ENCODE results near the gene PSEN1.
"Not testable (repeated sequence)": the region's sequence is repeated elsewhere in the genome, so short reads cannot be mapped to it uniquely, and the experiment has no call there.

Gene PSEN1

DNA sequence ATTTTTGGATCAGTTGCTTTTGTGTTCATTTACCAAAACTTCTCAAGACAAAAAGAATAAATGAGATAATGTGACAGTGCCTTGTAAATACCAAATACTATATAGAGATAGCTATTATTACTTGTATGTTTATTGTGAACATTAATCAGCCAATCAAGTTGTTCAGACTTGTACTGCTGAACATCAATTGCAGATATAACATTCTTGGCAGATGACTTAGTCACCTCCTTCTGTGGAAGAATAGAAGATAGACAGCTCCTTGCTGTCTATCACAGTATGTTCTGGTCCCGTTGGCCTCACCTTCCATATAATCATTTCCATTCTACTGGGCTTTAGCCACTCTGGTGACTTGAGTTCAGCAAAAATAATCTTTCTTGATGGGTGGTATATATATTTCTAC is 30.1 kb downstream of the PSEN1 start:
- peaks cover 16% of the 10 kb centered on the region for H3K4me1 ChIP-seq (ENCODE audit: control insufficient read depth, insufficient read depth, low read length)
- H3K36me3 ChIP-seq (ENCODE audit: control insufficient read depth, insufficient read depth, low read length), result peaks cover 42% of the 10 kb centered on the region
- H3K4me3 ChIP-seq (ENCODE audit: low read depth, low read length), result no peak overlapping the region
- no peak overlapping the region for H3K9ac ChIP-seq (ENCODE audit: low read depth, low read length)
- H3K9me3 ChIP-seq (ENCODE audit: control insufficient read depth, insufficient read depth, low read length), result no peaks in the 10 kb centered on the region
- no peak overlapping the region for H3K27ac ChIP-seq (ENCODE audit: low read depth, low read length)
- H3K27me3 ChIP-seq (ENCODE audit: control insufficient read depth, insufficient read depth, low read length), result no peaks in the 10 kb centered on the region

DNA sequence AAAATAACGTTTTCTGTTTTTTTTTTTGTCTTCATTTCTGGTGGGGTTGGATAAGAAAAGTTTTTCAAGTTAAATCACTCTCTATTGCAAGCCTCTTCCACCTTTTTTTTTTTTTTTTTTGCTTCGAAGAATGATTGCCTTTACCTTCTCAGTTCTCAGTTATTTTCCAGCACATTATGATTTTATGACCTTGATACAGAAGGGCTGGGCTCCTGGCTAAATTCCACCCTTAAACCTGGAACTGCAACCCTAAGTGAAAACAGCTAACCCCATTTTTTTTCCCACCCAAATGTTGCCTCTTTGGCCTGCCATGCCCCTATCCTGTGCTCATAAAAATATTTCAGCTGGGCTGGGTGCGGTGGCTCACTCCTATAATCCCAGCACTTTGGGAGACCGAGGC is 31.4 kb downstream of the PSEN1 start:
- Histone ChIP-seq H3K4me3 (ENCODE audit: low read depth, low read length) (no peak overlapping the region), H3K4me1 (ENCODE audit: control insufficient read depth, insufficient read depth, low read length) (peaks cover 16% of the 10 kb centered on the region), H3K9ac (ENCODE audit: low read depth, low read length) (no peak overlapping the region), H3K27me3 (ENCODE audit: control insufficient read depth, insufficient read depth, low read length) (no peaks in the 10 kb centered on the region), H3K27ac (ENCODE audit: low read depth, low read length) (no peak overlapping the region), H3K36me3 (ENCODE audit: control insufficient read depth, insufficient read depth, low read length) (peaks cover 52% of the 10 kb centered on the region), H3K9me3 (ENCODE audit: control insufficient read depth, insufficient read depth, low read length) (no peaks in the 10 kb centered on the region)

DNA sequence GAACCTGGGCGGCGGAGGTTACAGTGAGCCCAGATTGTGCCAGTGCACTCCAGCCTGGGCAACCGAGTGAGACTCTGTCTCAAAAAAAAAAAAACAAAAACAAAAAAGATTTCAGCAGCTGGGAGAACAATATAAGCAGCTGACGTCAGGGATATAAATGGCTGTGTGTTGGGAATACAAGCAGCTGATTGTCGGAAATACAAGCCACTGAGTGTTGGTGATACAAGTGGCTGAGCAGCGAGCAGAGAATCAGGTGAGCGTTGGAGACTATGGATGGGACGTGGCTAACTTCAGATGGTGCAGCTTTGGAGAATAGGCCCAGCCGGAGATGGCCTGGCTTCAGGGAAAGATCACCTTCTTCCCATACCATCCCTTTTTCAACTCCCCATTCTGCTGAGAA is 32.0 kb downstream of the PSEN1 start:
- no peak overlapping the region for H3K27ac ChIP-seq (ENCODE audit: low read depth, low read length)
- peaks cover 16% of the 10 kb centered on the region for H3K4me1 ChIP-seq (ENCODE audit: control insufficient read depth, insufficient read depth, low read length)
- H3K27me3 ChIP-seq (ENCODE audit: control insufficient read depth, insufficient read depth, low read length), result no peaks in the 10 kb centered on the region
- H3K9ac ChIP-seq (ENCODE audit: low read depth, low read length), result no peak overlapping the region
- H3K9me3 ChIP-seq (ENCODE audit: control insufficient read depth, insufficient read depth, low read length), result no peaks in the 10 kb centered on the region
- H3K36me3 ChIP-seq (ENCODE audit: control insufficient read depth, insufficient read depth, low read length), result peaks cover 54% of the 10 kb centered on the region
- no peak overlapping the region for H3K4me3 ChIP-seq (ENCODE audit: low read depth, low read length)

DNA sequence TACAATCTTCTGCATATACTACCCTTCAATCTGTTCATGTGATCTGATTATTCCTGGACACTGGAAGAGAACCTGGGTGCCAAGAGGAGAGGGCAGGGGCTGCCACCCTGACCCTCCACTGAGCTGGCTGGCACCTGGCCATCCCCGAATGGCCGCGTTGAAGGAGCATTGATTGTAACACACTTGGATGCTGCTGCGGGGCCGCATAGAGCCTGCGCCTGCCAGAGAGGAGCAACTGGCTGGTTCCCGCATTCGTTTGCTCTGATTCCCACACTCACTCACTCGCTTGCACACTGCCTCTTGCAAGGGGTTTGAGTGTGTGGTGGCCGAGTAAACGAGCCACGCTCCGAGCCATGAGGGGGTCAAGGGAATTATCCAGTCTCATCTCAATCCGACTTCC is 32.4 kb downstream of the PSEN1 start:
- H3K27ac ChIP-seq (ENCODE audit: low read depth, low read length), result no peak overlapping the region
- no peak overlapping the region for H3K4me3 ChIP-seq (ENCODE audit: low read depth, low read length)
- peaks cover 54% of the 10 kb centered on the region for H3K36me3 ChIP-seq (ENCODE audit: control insufficient read depth, insufficient read depth, low read length)
- no peaks in the 10 kb centered on the region for H3K9me3 ChIP-seq (ENCODE audit: control insufficient read depth, insufficient read depth, low read length)
- peaks cover 16% of the 10 kb centered on the region for H3K4me1 ChIP-seq (ENCODE audit: control insufficient read depth, insufficient read depth, low read length)
- H3K27me3 ChIP-seq (ENCODE audit: control insufficient read depth, insufficient read depth, low read length), result no peaks in the 10 kb centered on the region
- no peak overlapping the region for H3K9ac ChIP-seq (ENCODE audit: low read depth, low read length)

DNA sequence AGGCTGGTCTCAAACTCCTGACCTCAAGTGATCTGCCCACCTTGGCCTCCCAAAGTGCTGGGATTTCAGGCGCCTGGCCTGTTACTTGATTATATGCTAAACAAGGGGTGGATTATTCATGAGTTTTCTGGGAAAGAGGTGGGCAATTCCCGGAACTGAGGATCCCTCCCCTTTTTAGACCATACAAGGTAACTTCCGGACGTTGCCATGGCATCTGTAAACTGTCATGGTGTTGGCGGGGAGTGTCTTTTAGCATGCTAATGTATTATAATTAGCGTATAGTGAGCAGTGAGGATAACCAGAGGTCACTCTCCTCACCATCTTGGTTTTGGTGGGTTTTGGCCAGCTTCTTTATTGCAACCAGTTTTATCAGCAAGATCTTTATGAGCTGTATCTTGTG is 33.5 kb downstream of the PSEN1 start:
- H3K27me3 ChIP-seq (ENCODE audit: control insufficient read depth, insufficient read depth, low read length); H3K9me3 ChIP-seq (ENCODE audit: control insufficient read depth, insufficient read depth, low read length); H3K4me3 ChIP-seq (ENCODE audit: low read depth, low read length); H3K9ac ChIP-seq (ENCODE audit: low read depth, low read length): not testable (repeated sequence)
- Histone ChIP-seq H3K27ac (ENCODE audit: low read depth, low read length) (peak overlapping the region; percentile 3), H3K4me1 (ENCODE audit: control insufficient read depth, insufficient read depth, low read length) (peaks cover 16% of the 10 kb centered on the region), H3K36me3 (ENCODE audit: control insufficient read depth, insufficient read depth, low read length) (peaks cover 59% of the 10 kb centered on the region)

DNA sequence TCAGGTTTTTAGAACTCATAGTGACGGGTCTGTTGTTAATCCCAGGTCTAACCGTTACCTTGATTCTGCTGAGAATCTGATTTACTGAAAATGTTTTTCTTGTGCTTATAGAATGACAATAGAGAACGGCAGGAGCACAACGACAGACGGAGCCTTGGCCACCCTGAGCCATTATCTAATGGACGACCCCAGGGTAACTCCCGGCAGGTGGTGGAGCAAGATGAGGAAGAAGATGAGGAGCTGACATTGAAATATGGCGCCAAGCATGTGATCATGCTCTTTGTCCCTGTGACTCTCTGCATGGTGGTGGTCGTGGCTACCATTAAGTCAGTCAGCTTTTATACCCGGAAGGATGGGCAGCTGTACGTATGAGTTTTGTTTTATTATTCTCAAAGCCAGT is 34.4 kb downstream of the PSEN1 start:
- Histone ChIP-seq H3K9me3 (ENCODE audit: control insufficient read depth, insufficient read depth, low read length) (no peaks in the 10 kb centered on the region), H3K4me1 (ENCODE audit: control insufficient read depth, insufficient read depth, low read length) (peaks cover 16% of the 10 kb centered on the region), H3K36me3 (ENCODE audit: control insufficient read depth, insufficient read depth, low read length) (peaks cover 63% of the 10 kb centered on the region), H3K4me3 (ENCODE audit: low read depth, low read length) (no peak overlapping the region; the same call in 1 of the 2 replicates), H3K27me3 (ENCODE audit: control insufficient read depth, insufficient read depth, low read length) (no peaks in the 10 kb centered on the region), H3K9ac (ENCODE audit: low read depth, low read length) (no peak overlapping the region), H3K27ac (ENCODE audit: low read depth, low read length) (no peak overlapping the region)

DNA sequence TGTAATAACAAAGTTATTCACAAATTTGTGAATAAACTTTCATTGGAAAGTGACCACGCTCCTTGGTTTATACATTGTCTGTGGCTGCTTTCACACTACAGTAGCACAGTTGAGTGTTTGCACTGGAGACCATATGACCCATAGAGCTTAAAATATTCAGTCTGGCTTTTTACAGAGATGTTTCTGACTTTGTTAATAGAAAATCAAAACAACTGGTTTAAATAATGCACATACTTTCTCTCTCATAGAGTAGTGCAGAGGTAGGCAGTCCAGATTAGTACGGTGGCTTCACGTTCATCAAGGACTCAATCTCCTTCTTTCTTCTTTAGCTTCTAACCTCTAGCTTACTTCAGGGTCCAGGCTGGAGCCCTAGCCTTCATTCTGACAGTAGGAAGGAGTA is 36.2 kb downstream of the PSEN1 start:
- Histone ChIP-seq H3K36me3 (ENCODE audit: control insufficient read depth, insufficient read depth, low read length) (peaks cover 74% of the 10 kb centered on the region), H3K27me3 (ENCODE audit: control insufficient read depth, insufficient read depth, low read length) (no peaks in the 10 kb centered on the region), H3K9ac (ENCODE audit: low read depth, low read length) (no peak overlapping the region), H3K27ac (ENCODE audit: low read depth, low read length) (no peak overlapping the region), H3K4me1 (ENCODE audit: control insufficient read depth, insufficient read depth, low read length) (peaks cover 16% of the 10 kb centered on the region), H3K4me3 (ENCODE audit: low read depth, low read length) (no peak overlapping the region), H3K9me3 (ENCODE audit: control insufficient read depth, insufficient read depth, low read length) (no peaks in the 10 kb centered on the region)

DNA sequence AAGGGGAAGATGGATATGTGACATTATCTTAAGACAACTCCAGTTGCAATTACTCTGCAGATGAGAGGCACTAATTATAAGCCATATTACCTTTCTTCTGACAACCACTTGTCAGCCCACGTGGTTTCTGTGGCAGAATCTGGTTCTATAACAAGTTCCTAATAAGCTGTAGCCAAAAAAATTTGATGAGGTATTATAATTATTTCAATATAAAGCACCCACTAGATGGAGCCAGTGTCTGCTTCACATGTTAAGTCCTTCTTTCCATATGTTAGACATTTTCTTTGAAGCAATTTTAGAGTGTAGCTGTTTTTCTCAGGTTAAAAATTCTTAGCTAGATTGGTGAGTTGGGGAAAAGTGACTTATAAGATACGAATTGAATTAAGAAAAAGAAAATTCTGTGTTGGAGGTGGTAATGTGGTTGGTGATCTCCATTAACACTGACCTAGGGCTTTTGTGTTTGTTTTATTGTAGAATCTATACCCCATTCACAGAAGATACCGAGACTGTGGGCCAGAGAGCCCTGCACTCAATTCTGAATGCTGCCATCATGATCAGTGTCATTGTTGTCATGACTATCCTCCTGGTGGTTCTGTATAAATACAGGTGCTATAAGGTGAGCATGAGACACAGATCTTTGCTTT is 36.9 kb downstream of the PSEN1 start:
- Histone ChIP-seq H3K36me3 (ENCODE audit: control insufficient read depth, insufficient read depth, low read length) (peaks cover 77% of the 10 kb centered on the region), H3K27ac (ENCODE audit: low read depth, low read length) (no peak overlapping the region), H3K27me3 (ENCODE audit: control insufficient read depth, insufficient read depth, low read length) (no peaks in the 10 kb centered on the region), H3K9ac (ENCODE audit: low read depth, low read length) (no peak overlapping the region), H3K4me1 (ENCODE audit: control insufficient read depth, insufficient read depth, low read length) (peaks cover 16% of the 10 kb centered on the region), H3K9me3 (ENCODE audit: control insufficient read depth, insufficient read depth, low read length) (no peaks in the 10 kb centered on the region), H3K4me3 (ENCODE audit: low read depth, low read length) (no peak overlapping the region)

DNA sequence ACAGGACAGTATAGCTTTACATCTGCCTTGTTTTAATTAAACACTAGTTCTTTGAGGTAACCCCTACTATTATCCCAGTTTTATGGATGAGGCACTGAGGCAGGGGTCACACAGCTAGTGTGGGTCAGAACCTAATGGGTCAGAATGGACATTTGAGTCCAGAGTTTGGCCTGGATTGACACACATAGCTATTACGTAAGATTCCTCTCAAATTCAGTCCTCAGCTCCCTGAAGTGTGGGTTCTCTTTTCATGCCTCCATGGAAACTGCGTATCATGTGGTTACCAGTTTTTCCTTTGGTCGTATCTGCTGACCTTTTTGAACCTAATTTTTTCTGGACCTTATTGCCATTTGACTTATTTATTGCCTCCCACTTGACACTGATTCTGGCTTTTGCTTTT is 40.4 kb downstream of the PSEN1 start:
- H3K36me3 ChIP-seq (ENCODE audit: control insufficient read depth, insufficient read depth, low read length), result peaks cover 70% of the 10 kb centered on the region
- H3K9me3 ChIP-seq (ENCODE audit: control insufficient read depth, insufficient read depth, low read length), result no peaks in the 10 kb centered on the region
- H3K27ac ChIP-seq (ENCODE audit: low read depth, low read length), result no peak overlapping the region
- H3K9ac ChIP-seq (ENCODE audit: low read depth, low read length), result no peak overlapping the region
- H3K4me1 ChIP-seq (ENCODE audit: control insufficient read depth, insufficient read depth, low read length), result peaks cover 6% of the 10 kb centered on the region
- no peak overlapping the region for H3K4me3 ChIP-seq (ENCODE audit: low read depth, low read length)
- no peaks in the 10 kb centered on the region for H3K27me3 ChIP-seq (ENCODE audit: control insufficient read depth, insufficient read depth, low read length)

DNA sequence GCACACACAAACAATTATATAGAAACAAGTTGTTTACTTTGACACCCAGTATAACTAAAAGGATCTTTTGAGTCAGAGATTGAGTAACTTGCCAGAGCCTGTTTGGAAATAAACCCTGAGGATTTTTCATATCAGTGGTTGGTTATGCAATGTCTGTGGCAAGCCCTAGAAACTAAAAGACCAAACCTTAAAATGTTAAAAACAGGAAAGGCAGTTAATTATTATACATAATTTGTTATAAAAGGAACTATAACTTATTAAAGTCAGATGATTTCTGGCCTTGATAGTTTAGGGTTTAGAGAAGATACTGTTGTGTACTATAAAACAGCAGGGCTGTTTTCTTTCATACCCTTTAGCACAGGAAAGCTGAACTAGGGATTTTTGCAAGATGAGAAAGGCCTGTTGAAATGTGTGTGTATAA is 44.1 kb downstream of the PSEN1 start:
- H3K4me1 ChIP-seq (ENCODE audit: control insufficient read depth, insufficient read depth, low read length), result peaks cover 6% of the 10 kb centered on the region
- no peaks in the 10 kb centered on the region for H3K27me3 ChIP-seq (ENCODE audit: control insufficient read depth, insufficient read depth, low read length)
- no peak overlapping the region for H3K4me3 ChIP-seq (ENCODE audit: low read depth, low read length)
- no peak overlapping the region for H3K9ac ChIP-seq (ENCODE audit: low read depth, low read length)
- peaks cover 36% of the 10 kb centered on the region for H3K36me3 ChIP-seq (ENCODE audit: control insufficient read depth, insufficient read depth, low read length)
- H3K27ac ChIP-seq (ENCODE audit: low read depth, low read length), result no peak overlapping the region
- no peaks in the 10 kb centered on the region for H3K9me3 ChIP-seq (ENCODE audit: control insufficient read depth, insufficient read depth, low read length)

DNA sequence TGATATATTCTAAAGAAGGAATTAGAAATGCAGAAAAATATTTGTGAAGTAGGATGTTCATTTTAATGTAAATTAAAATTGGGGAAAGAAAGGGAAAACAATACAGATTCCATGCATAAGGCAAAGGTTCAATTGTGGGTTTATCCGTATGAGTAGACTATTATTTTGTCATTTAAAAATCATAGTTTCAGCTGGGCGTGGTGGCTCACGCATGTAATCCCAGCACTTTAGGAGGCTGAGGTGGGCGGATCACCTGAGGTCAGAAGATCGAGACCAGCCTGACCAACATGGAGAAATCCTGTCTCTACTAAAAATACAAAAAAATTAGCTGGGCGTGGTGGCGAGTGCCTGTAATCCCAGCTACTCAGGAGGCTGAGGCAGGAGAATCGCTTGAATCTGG is 44.7 kb downstream of the PSEN1 start:
- not testable (repeated sequence) for H3K4me1 ChIP-seq (ENCODE audit: control insufficient read depth, insufficient read depth, low read length); H3K27ac ChIP-seq (ENCODE audit: low read depth, low read length); H3K9ac ChIP-seq (ENCODE audit: low read depth, low read length); H3K27me3 ChIP-seq (ENCODE audit: control insufficient read depth, insufficient read depth, low read length); H3K4me3 ChIP-seq (ENCODE audit: low read depth, low read length); H3K9me3 ChIP-seq (ENCODE audit: control insufficient read depth, insufficient read depth, low read length)
- peaks cover 31% of the 10 kb centered on the region for H3K36me3 ChIP-seq (ENCODE audit: control insufficient read depth, insufficient read depth, low read length)

DNA sequence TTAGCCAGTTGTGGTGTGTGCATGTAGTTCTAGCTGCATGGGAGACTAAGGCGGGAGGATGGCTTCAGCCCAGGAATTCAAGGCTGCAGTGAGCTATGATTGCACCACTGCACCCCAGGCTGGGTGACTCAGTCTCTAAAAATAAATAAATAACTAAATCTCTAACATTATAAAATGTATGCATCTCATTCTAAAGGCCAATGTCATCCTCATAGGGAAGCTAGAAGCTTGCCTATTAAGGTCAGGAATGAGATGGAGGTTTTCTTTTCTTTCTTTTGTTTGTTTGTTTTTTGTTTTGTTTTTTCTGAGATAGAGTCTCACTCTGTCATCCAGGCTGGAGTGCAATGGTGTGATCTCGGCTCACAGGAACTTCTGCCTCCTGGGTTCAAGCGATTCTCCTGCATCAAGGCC is 52.2 kb downstream of the PSEN1 start:
- no peak overlapping the region for H3K9ac ChIP-seq (ENCODE audit: low read depth, low read length)
- no peaks in the 10 kb centered on the region for H3K9me3 ChIP-seq (ENCODE audit: control insufficient read depth, insufficient read depth, low read length)
- H3K27me3 ChIP-seq (ENCODE audit: control insufficient read depth, insufficient read depth, low read length), result no peaks in the 10 kb centered on the region
- peaks cover 35% of the 10 kb centered on the region for H3K36me3 ChIP-seq (ENCODE audit: control insufficient read depth, insufficient read depth, low read length)
- no peak overlapping the region for H3K4me3 ChIP-seq (ENCODE audit: low read depth, low read length)
- H3K27ac ChIP-seq (ENCODE audit: low read depth, low read length), result no peak overlapping the region
- H3K4me1 ChIP-seq (ENCODE audit: control insufficient read depth, insufficient read depth, low read length), result no peaks in the 10 kb centered on the region

Measured in HUES48 (cell line).